LHCN-M2 (cell line): ENCODE data around the gene CEACAM4. TPM values are rescaled to one million over a fixed set of nuclear protein-coding genes. Genes with fewer than 3 reads are reported as not detected.
A peak's percentile ranks its signal among the peaks of the same experiment; 100 is the strongest.
"Not testable (repeated sequence)": the region's sequence is repeated elsewhere in the genome, so short reads cannot be mapped to it uniquely, and the experiment has no call there.

ENCODE experiments used
- DNase-seq: peaks from one replicate; pipeline ENCODE4 v3.0.0-alpha.2; 2012; ENCODE audit warnings: low read depth
- polyA plus RNA-seq: library from polyadenylated mRNA; unstranded; fragments of >200 nt; gene quantifications from one replicate; pipeline ENCODE4 v1.2.1, GENCODE V29; 2012; ENCODE audit warnings: missing spikeins
- total RNA-seq: library from RNA; depleted of rRNA; stranded (reverse); fragments of >200 nt; gene quantifications from 2 replicates; pipeline ENCODE4 v1.2.3, GENCODE V29; 2014; rRNA removed

Gene CEACAM4
- total RNA-seq, result not detected in 2 replicates
- polyA plus RNA-seq, result not detected

DNA sequence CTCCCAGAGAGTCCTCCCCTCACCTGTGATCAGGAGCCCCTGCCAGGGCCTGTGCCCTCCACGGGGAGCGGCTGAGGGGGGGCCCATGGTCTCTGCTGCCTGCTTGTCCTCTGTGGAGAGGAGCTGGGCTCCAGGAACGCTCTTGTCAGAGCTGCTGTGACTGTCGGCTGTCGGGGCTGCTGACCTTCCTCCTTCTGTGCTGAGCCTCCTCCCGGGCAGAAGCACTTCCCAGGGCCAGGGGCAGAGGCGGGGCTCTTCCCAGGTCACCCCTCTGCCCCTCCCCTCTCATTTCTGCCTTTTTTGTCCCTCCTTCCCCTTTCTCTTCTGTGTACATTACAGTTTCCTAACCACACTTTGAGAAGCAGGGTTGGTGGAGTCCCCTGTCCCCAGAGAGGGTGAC lies at the start of gene CEACAM4:
TSS of gene CEACAM4 (minus strand) at position 198 of the 400 bp plus-strand sequence. CDS start at position 87, 111 bp downstream.
- DNase-seq, result no peak

- DNase-seq, result no peak
Observed at GRCh38 chr19:41671486-41671885, 44.6 kb upstream of the CEACAM4 start.

GRCh38 chr19:41670755-41671154 lies 43.9 kb upstream of the CEACAM4 start:
- DNase-seq, result no peak

DNA sequence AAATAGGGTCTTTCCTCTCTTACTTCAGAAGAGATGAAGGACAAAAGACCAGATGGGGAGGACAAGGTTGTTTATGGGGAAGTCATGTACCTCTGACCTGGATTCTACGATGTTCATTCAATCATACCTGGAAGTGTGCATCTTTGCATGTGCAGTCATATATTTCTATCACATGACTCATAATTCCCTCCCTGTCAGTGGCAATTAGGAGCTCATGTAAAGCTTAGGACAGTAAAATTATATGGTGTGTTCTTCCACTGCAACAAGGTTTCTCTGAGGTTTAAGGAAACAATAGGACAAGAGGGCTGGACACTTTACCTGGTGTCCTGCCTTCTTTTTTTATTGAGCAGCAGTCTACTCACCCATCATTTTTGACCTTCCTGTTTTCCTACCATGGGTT lies 41.4 kb upstream of the CEACAM4 start:
- DNase-seq, result no peak

DNA sequence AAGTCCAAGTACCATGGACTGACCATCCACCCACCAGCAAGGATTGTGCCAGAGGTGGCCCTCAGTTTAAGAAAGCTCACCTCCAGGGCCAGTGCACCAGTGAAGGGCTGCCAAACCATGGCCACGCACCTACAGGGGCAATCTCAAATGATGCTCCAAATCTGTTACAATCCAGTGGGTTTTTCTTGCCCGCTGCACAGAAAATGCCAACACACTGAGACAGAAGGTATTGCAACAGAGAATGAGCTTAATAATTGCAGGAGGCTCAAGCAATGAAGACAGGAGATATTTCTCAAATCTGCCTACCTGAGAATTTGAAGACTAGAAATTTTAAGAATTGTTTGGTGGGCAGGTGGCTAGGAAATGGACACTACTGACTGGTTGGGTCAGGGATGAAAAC lies 39.2 kb upstream of the CEACAM4 start:
- no peak for DNase-seq

GRCh38 chr19:41657157-41657556 lies 30.3 kb upstream of the CEACAM4 start:
- no peak for DNase-seq

GRCh38 chr19:41656756-41657155 lies 29.9 kb upstream of the CEACAM4 start:
- not testable (repeated sequence) for DNase-seq

DNA sequence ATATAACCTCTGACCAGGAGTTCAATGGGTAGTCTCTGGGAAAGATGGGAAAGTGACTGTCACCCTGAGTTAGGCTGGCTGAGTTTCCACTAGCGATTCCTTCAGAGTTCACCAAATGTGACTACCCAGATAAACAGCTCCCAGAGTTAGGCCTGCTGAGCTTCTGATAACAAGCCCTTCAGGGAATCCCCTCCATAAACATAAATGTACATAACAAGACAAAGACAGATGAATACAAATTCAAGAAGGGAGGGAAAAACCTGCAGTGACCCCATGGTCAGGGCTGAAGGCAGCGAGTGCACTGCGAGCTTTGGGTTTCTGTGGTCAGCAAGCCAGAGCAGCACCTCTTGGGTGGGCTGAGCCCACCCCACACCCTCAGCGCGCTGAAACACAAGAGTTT lies 25.4 kb upstream of the CEACAM4 start:
- no peak for DNase-seq

GRCh38 chr19:41649827-41650226 lies 23.0 kb upstream of the CEACAM4 start:
- DNase-seq, result no peak

GRCh38 chr19:41646589-41647204 lies 19.8 kb upstream of the CEACAM4 start:
- peak; percentile 6 for DNase-seq

DNA sequence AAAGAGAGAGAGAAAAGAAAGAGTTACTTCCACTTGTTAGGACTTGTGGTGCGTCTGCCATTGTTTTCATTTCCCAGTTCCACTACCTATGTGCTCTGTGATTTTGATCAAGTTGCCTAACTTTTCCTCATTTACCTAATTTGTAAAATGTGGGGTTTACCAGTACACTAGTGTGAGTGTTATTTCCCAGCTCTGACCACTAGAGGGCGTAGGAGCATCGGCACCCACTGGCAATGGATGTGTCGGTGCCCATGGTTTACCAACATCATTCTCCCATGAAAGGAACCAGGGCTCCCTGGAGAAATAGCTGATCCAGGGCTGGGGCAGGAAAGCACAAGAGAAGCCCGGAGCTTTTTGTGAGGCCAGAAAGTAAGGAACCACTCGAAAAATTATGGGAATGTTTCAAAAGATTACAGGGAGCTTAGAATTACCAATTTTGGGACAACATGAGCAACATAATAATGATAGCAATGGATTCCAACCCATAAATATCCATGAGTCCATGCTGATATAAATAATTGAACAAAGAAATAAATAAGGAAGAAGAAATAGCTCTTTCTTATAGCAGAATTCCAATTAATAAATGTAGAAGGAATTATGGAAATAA lies 15.1 kb upstream of the CEACAM4 start:
- DNase-seq, result peak; percentile 38

DNA sequence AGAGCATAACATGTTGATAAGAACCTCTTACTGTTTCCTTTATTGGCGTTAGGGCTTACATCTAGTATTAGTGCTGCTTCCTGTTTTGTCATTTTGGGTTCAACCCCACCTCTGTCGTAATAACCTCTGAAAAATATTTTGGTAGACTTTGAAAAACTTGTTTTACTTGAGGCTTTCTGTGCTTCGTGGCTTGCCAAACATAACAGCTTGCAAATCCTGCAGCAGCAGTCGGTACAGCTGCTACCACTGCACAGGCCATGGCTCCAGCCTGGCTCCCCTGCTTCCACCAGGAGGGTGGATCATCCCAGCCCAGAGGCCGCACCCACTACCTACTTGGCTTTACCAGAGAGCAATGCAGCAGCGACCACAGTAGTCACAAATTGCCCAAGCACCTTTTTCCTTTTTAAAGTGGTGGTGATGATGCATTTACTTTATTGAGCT lies 11.8 kb upstream of the CEACAM4 start:
- DNase-seq, result no peak

GRCh38 chr19:41637484-41637883 lies 10.6 kb upstream of the CEACAM4 start:
- no peak for DNase-seq

DNA sequence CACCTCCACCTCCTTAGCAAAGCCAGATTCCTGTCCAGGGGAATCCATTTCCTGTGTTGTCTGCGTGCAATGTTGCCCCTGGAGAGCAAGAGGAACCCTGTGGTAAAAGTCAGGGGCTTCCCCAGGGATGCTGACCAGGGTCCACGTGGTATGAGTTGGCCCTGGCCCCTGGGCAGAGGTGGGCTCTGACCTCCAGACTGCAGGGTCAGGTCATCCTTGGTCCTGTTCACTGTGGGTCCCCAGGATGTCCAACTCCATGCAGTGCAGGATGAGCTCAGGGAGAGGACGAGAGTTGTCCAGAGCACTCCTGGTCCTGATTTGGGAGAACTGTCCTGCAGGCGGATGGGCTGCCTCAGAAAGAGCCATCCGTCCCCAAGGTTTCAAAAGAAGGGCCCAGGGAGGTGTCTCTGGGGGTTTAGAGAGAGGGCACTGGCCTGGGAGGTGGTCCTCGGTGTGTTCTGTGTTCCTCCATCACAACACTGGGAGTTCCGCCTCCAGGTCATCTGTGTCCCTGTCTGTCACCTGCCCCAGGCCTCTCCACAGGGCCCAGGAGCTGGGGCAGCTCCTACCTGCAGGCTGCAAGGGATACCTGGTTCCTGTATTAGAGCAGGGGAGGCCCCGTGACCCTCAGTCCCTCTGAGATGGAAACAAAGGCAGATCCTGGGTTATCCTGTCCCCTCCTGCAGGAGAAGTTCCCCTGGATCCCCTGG lies 1.2 kb upstream of the CEACAM4 start:
- DNase-seq, result no peak

GRCh38 chr19:41626278-41626677 lies 596 bp downstream of the CEACAM4 start:
- no peak for DNase-seq

DNA sequence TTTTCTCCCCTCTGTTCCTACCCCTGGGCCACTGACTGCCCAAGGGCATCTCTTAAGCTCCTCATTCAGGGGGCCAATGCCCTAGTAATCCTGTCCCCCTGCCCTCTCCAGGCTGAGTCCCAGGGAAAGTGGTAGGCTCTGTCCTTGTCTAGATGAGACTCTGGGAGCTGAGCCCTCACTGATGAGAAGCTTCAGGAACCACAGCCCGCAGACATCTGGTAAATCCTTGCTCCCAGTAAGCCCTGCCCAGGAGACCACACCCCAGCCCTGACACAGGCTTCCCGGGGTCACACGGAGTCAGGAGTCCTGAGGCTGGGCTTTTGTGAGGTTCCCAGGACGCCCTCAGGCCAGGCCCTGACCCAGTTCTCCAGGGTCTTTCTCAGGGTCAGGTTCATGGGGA lies 1.9 kb downstream of the CEACAM4 start:
- DNase-seq, result no peak

DNA sequence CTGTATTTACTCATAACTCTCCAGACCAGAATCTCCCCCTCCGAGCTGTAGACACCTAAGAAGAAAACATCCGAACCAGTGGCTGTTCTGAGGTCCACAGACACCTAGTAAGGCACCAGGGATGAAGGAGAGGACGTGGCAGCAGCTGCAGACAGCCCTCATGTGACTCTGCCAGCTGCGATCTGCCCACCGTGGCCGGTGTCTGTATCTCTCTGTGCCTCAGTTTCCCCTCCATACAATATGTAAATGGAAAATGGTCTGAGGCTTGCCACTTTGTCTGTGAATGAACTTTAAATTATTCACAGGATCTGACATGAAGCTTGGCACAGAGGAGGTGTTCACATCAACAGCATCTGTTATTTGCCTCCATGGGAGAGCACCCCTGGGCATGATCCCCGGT lies 2.4 kb downstream of the CEACAM4 start:
- no peak for DNase-seq

DNA sequence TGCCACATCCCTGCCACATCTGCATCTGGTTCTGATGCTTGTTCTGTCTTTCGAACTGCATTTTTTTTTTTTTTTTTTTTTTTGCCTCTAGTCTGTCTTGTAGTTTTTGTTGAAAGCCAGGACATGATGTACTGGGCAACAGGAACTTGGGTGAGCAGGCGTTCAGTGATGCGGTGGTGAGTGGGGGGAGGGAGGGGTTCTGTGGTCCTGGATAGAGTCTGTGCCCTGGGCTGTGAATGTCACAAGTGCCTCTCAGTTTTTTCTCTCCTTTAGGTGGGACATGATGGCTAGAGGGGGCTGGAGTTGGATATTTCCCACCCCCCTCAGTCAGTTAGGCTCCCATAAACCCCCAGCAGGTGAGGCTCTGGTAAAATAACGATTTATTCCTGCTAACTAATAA lies 3.5 kb downstream of the CEACAM4 start:
- no peak for DNase-seq

- DNase-seq, result no peak
Observed at GRCh38 chr19:41621654-41622053, 5.2 kb downstream of the CEACAM4 start.

DNA sequence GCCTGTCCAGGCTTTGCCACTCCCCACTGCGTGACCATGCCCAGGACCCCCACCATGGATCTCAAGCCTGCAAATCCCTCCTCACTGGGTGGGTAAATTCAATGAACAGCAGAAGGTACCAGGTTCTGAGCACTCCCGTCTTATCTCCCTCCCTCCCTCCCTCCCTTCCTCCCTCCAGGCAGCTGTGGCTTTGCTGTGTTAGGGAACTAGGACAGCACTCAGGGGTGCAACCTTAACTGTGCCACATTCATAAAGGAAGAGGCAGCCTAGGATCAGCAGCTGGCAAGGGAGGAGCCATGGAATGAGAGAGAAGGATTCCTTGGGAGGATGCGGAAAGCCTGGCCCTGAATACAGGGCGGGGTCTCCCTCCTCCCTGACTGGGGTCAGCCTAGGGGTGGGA lies 5.6 kb downstream of the CEACAM4 start:
- DNase-seq, result no peak

DNA sequence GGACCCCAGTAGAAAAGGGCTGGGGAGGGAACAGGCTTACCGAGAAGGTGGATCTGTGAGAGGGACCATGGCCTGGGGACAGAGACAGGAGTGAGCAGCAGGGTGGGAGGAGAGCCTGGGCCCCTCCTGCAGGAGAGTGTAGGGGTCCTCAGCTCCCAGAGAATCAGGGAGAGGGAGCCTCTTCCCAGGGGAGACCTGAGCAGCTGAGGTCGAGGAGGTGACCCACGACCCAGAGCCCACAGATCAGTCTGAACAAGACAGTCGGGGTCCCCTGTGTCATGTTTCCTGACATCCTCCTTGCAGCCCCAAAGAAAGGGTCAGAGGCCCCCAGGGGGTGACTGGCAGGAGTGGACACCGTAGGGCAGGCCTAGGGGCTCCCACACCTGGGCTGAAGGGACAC lies 6.7 kb downstream of the CEACAM4 start:
- DNase-seq, result no peak

GRCh38 chr19:41619018-41619556 lies 7.8 kb downstream of the CEACAM4 start:
- DNase-seq, result no peak
